GM18498 (cell line): Measurements from ENCODE around the gene SSPN.

Source experiments
- ATAC-seq: cut with Tn5 transposase; IDR thresholded peaks from one replicate; pipeline ENCODE4 v1.9.1; 2021; ENCODE audit warnings: mild to moderate bottlenecking, moderate library complexity; ENCODE audit not compliant: unreplicated experiment

Gene SSPN

GRCh38 chr12:26185532-26186320, 9.6 kb upstream of the SSPN start:
- ATAC-seq = no peak

GRCh38 chr12:26187014-26187798, 8.2 kb upstream of the SSPN start:
- no peak for ATAC-seq

DNA sequence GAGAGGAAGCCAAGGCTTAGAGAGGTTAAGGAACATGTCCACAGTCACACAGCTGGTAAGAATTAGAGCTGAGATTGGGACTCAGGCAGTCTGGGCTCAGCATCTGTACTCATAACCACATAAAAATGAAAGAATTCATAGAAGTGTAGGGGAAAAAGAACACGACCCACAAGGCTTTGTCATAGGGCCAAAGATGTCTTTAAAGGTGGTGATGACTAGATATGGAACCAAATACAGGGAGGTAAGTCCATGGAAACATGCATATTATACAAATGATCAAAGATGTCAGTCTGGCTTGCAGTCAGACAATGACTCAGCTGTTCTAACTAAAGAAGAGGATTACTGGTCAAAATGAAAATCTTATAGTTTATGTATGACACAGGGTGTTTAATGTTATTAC, 7.2 kb upstream of the SSPN start:
- no peak for ATAC-seq

- no peak for ATAC-seq
Measured at GRCh38 chr12:26188641-26189040, 6.7 kb upstream of the SSPN start.

GRCh38 chr12:26192142-26192541, 3.2 kb upstream of the SSPN start:
- no peak for ATAC-seq

- no peak for ATAC-seq
Measured at GRCh38 chr12:26193539-26193938, 1.8 kb upstream of the SSPN start.

- ATAC-seq = peak; percentile 75
Measured at GRCh38 chr12:26195641-26196420, 458 bp downstream of the SSPN start.

- ATAC-seq = no peak
Measured at GRCh38 chr12:26196421-26196716, 996 bp downstream of the SSPN start.

GRCh38 chr12:26197832-26198231, 2.5 kb downstream of the SSPN start:
- ATAC-seq = no peak

- ATAC-seq = no peak
Measured at GRCh38 chr12:26198742-26199141, 3.4 kb downstream of the SSPN start.

DNA sequence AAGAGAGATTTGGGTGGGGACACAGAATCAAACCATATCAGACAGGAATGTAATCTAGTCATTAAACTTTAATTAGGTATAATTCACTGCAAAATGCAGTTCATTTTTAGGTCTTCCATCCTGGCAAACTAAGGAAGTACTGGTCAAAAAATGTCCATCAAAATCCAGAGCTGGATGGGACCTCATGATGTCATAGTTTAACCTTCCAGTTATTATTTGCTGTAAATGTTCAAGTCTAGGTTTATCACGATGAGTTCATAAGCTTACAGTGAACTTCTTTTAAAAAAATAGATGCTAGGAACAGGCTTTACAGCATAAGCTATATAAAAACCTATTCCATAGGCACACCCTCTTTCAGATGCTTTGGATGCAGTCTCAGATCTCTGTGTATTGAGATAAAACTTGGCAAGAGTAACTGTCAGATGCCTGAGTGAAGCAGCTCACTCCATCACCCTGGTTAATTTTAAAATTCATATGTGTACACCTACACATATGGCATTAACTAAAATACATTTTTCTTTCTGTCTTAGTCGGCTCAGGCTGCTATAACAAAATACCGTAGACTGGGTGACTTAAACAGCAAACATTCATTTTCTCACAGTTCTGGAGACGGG, 7.9 kb downstream of the SSPN start:
- no peak for ATAC-seq

GRCh38 chr12:26204612-26205289, 9.4 kb downstream of the SSPN start:
- ATAC-seq = no peak

DNA sequence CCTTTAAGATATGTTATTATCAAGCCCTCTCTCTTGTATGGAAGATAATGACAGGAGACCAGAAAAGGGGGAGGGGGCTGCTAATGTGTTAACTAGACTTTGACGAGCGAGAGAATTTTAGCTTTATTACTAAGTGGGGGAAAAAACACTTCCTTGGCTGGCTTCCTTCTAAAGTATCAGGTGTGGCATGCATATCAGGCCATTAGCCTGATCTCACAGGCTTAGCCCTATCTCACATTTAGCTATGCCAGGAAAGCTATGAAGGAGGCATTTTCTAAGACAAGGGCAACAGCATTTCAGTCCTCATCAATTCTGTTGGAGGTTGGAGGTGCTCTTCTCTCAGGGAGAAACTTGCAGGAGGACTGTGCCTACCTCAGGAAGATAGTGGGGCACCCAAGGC, 9.9 kb downstream of the SSPN start:
- ATAC-seq = no peak

DNA sequence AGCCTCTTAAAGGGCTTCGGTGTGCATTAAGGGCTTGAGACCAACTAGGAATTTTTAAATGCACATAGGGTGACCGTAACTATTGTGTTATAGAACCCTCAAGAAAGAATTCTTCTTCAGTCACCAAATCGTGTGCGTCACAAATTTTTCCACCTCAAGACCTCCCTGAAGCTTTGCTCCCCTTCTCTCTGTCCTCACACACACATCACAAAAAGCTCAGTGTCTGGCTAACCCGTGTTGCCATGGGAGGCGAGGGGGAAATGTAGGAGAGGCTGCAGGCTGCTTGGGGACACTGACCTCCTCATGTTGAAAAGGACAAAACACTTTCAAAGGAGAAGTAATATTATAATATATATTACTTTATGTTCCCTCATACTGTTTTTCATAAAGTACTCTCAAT, 10.6 kb downstream of the SSPN start:
- no peak for ATAC-seq

DNA sequence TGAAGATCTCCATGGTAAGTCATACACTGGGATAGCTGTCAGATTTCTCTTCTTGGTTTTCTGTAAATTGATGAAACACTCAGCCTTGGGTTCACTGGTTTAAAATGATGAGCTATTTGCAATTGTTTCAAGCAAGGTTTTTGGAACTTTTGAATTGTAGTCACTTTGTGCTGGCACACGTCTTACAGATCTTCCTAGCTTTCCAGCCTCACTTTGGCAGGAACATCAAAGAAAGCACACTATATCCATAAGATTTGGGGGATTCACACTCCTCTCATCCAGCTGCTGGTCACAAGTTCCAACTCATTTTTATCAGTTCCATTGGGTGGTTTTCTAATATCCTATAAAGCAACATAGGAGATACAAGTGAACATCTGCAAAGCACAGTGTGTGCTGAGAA, 16.0 kb downstream of the SSPN start:
- ATAC-seq = no peak

GRCh38 chr12:26212396-26212795, 17.0 kb downstream of the SSPN start:
- ATAC-seq = no peak

DNA sequence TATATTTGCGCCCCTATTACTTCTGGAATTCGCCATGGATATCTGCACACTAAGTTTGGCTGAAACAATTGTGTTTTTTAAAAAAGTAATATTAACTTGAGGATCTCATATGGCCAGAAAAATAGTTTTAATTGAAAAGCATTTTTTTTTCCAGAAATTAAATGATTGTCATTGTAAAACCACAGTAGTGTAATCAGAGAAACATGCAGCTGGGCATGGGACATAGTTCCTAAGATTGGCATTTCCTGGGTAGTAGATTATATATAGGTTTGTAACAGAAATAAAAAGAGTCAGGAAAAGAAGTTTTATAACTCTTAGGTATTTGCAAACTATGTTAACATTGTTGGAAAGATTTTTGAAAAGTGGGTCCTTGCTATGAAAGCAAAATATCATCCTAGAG, 17.6 kb downstream of the SSPN start:
- no peak for ATAC-seq

- ATAC-seq = no peak
Measured at GRCh38 chr12:26214121-26214520, 18.7 kb downstream of the SSPN start.

GRCh38 chr12:26219736-26220135, 24.4 kb downstream of the SSPN start:
- no peak for ATAC-seq

DNA sequence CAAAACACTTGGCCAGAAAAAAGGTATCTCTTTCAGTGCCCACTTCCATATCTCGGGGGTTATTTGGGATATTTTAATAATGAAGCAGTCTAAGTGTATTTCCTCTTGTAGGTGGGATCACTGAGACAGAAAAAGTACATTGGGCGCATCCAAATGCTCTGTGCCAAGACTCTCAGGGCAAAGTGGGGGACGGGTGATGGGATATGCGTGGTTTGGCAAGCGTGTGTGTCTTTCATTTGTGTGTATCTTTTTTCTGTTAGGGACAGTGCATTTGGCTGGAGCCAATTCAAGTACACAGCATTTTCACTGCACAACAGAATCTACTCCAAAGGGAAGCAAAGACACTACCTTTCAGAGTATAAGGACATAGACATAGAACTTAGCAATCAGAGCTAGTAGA, 29.3 kb downstream of the SSPN start:
- no peak for ATAC-seq

- ATAC-seq = no peak
Measured at GRCh38 chr12:26226122-26226521, 30.7 kb downstream of the SSPN start.
